PFSK-1 (cell line): ENCODE results near the gene PRRC2B.

Source experiments
- FOXP2 ChIP-seq: optimal IDR thresholded peaks from 2 replicates; pipeline ENCODE3; 2011; ENCODE audit warnings: borderline replicate concordance, control low read depth, inconsistent platforms; ENCODE audit not compliant: insufficient read depth; ENCODE audit errors: extremely low read length, extremely low read depth
- POLR2AphosphoS5 ChIP-seq: IDR thresholded peaks from 2 replicates; pipeline ENCODE4 v1.6.1; 2012; ENCODE audit warnings: low read depth, mild to moderate bottlenecking, control low read depth, low read length, moderate library complexity
- SIN3A ChIP-seq: IDR thresholded peaks from 2 replicates; pipeline ENCODE4 v1.6.1; 2012; ENCODE audit warnings: mild to moderate bottlenecking, low read length, moderate library complexity, borderline replicate concordance; ENCODE audit not compliant: insufficient read depth
- TAF1 ChIP-seq: IDR thresholded peaks from 2 replicates; pipeline ENCODE4 v1.6.1; 2012; ENCODE audit warnings: low read length, control low read depth, borderline replicate concordance; ENCODE audit not compliant: insufficient read depth
- TF ChIP-seq, protein P1 (sequence below), 2 experiments: IDR thresholded peaks; 2 replicates each; pipeline versions ENCODE4 v1.6.1 to v1.8.0; 2011 to 2012; ENCODE audit warnings: low read depth in 2 of 2, low read length in 2 of 2, control low read depth in 1 of 2, inconsistent platforms in 1 of 2, mild to moderate bottlenecking in 1 of 2, moderate library complexity in 1 of 2; ENCODE audit not compliant: insufficient read depth in 1 of 2

Gene PRRC2B

GRCh38 chr9:131429121-131430012 lies 35.5 kb downstream of the PRRC2B start:
- TF ChIP-seq POLR2AphosphoS5 (no peak), FOXP2 (no peak), SIN3A (no peak), TAF1 (no peak)
- TF ChIP-seq, protein P1, sequence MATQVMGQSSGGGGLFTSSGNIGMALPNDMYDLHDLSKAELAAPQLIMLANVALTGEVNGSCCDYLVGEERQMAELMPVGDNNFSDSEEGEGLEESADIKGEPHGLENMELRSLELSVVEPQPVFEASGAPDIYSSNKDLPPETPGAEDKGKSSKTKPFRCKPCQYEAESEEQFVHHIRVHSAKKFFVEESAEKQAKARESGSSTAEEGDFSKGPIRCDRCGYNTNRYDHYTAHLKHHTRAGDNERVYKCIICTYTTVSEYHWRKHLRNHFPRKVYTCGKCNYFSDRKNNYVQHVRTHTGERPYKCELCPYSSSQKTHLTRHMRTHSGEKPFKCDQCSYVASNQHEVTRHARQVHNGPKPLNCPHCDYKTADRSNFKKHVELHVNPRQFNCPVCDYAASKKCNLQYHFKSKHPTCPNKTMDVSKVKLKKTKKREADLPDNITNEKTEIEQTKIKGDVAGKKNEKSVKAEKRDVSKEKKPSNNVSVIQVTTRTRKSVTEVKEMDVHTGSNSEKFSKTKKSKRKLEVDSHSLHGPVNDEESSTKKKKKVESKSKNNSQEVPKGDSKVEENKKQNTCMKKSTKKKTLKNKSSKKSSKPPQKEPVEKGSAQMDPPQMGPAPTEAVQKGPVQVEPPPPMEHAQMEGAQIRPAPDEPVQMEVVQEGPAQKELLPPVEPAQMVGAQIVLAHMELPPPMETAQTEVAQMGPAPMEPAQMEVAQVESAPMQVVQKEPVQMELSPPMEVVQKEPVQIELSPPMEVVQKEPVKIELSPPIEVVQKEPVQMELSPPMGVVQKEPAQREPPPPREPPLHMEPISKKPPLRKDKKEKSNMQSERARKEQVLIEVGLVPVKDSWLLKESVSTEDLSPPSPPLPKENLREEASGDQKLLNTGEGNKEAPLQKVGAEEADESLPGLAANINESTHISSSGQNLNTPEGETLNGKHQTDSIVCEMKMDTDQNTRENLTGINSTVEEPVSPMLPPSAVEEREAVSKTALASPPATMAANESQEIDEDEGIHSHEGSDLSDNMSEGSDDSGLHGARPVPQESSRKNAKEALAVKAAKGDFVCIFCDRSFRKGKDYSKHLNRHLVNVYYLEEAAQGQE (IDR thresholded peaks at IDR 0.05; ENCODE audit: insufficient read depth in 1 of 2, low read depth in 2 of 2, low read length in 2 of 2), result no peak

DNA sequence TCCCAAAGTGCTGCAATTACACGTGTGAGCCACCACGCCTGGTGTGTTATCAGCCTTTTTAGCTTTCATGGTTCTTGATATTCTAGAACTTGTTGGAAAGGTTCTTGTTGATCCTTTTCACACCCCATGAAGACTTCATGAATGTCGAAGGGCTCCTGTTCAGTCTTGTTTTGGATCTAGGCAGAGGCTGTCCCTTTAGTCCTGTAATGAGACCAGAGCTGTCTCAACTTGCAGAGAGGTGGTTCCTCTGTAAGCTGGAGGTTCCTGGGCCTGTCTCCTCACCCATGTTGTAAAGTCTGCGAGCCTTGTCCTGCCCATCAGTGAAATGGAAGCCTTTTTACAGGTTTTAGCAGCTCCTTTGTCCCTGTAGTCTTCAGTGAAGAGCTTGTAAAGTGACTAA lies 38.2 kb downstream of the PRRC2B start:
- TF ChIP-seq, protein P1 (IDR thresholded peaks at IDR 0.05; ENCODE audit: insufficient read depth in 1 of 2, low read depth in 2 of 2, low read length in 2 of 2), result no peak
- TF ChIP-seq POLR2AphosphoS5 (no peak), TAF1 (no peak), FOXP2 (no peak), SIN3A (no peak)

DNA sequence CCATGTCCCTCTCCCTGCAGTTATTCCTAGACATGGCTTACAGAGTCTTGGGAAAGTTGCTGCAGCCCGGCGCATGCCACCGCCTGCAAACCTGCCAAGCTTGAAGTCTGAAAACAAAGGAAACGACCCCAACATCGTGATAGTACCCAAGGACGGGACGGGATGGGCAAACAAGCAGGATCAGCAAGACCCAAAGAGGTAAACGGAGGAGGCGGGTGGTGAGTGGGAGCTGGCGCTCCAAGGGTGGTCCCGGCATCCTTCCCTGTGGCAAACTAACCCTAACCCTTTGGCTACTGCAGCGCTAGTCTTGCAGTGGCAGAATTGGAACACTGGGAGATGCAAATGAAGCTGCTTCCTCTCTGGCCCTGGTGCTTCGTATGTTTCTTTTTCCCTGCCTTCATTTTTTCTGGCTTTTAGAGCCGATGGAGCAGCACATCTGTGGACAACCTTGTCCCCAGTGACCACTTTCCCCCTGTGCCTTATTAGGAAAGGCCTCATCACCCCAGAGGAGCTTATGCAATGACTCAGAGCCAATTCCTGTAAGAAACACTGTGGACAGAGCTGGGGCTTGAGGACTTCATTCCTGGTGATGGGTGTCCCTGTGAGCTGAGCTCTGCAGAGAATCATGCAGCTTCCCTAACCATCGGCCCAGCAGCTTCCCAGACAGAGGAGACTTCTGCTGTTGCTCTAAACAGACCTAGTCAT lies 38.9 kb downstream of the PRRC2B start:
- no peak for TF ChIP-seq FOXP2
- no peak for TF ChIP-seq TAF1
- TF ChIP-seq POLR2AphosphoS5, result no peak
- no peak for TF ChIP-seq SIN3A
- TF ChIP-seq, protein P1 (IDR thresholded peaks at IDR 0.05; ENCODE audit: insufficient read depth in 1 of 2, low read depth in 2 of 2, low read length in 2 of 2), result no peak

- no peak for TF ChIP-seq SIN3A
- TF ChIP-seq, protein P1 (IDR thresholded peaks at IDR 0.05; ENCODE audit: insufficient read depth in 1 of 2, low read depth in 2 of 2, low read length in 2 of 2), result no peak
- TF ChIP-seq FOXP2, result no peak
- TF ChIP-seq TAF1, result no peak
- no peak for TF ChIP-seq POLR2AphosphoS5
Observed at GRCh38 chr9:131433302-131433854, 39.5 kb downstream of the PRRC2B start.
